NOMO-1 treated with DMSO at 0.1 percent for 48 hours (cell line): ENCODE data around the gene CCDC106.

Experiments used
- DNase-seq: peaks from one replicate; lab custom pipeline; 2025; ENCODE audit not compliant: unreplicated experiment; lab: John Stamatoyannopoulos, UW

CCDC106 gene

DNA sequence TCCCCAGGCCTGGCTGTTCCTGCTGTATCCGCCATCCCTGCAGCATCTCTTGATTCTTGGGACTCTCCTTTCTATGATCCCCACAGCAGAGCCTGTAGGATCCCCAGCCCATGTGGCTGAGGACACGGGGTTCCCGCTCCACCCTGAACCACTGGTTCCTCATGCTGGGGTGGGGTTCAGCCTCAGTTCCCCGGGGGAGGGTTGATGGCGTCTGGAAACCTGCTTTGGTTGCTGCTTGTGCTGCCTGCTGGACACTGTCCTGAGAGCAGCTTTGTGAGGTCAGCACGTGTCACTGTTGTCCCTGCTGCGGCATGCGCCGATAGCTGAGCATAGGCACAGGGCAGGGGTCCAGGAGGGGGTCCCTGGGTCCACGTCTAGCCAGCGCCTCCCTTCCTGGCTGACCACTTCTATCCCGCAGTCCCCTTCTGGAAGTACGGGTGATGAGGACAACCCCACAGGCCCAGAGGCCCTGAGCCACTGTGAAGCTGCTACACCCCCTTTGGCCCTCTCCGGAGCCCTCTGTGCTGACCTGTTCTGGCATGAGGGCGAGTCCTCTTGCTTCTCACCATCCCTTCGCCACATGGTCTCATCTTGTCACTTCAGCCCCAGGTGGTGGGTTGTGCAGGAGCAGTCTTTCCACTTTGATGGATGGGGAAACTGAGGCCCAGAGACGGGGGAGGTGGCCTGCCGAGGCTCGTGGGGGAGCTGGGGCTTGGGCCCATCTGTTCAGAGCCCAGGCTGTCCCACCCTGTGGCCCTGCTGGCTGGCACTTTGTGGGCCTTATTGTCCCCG lies 32.5 kb downstream of the CCDC106 start:
- no peak for DNase-seq

DNA sequence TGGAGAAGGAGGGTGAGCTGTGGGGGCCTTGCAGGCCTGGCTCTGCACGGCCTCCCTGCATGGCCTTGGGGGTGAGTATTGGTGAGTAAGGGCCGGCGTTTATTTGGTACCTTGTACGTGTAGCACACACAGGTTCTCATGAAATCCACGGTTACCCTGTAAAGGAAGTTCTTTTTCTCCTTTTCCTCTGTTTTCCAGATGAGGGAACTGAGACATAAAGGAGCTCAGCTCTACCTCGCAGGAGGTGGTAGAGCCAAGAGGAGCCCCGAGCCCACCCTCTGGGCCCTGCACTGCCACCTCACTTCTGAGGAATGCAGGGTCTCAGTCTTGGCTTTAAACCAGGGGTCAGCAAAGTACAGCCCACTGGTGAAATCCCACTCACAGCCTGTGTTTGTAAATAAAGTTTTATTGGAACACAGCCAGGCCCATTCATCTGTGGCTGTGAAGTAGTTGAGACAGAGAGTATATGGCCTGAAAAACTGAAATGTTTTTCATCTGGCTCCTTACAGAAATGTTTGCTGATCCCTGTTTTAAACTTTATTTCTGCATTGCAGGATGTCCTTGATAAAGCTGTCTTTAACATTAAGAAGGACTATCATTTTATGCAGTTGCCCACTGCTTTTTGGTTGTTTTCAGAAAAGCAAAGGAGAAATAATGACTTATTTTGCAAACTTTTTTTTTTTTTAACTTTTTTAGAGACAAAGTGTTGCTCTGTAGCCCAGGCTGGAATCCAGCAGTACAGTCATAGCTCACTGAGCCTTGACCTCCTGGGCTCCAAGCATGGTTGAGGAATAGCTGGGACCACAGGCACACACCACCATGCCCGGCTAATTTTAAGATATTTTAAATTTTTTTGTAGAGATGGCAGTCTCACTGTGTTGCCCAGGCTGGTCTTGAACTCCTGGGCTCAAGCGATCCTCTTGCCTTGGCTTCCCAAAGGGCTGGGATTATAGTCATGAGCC lies 33.4 kb downstream of the CCDC106 start:
- no peak for DNase-seq

DNA sequence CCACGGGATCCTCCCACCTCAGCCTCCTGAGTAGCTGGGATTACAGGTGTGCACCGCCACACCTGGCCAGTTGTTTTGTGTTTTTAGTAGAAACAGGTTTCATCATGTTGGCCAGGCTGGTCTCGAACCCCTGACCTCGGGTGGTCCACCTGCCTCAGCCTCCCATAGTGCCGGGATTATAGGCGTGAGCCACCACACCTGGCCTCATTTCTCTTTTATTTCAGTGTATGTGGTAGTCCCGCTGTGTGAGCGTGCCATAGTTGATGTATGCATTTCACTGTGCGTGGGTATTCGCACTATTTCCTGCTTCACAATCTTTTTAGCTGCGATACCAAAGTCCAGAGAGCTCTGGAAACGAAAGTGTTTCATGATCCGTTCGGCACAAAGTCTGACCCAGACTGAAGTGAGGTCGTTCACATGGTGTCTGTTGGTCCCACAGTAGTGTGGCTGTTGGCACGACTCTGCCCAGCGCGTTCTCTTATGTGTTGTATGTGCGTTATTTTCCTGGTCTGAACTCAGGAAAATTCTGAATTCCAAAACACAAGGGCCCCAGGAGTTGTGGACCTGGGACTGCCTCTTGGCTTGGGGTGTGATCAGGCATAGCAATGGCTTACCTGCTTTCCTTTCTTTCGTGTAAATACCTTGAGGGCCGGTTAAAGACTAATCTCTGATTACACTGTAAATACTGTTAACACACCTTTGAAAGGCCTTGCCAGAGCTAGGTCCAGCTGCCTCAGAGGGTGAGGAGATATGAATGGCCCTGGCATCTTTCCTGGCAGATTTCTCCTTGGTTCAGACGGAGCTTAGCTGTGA lies 35.6 kb downstream of the CCDC106 start:
- DNase-seq = no peak

DNA sequence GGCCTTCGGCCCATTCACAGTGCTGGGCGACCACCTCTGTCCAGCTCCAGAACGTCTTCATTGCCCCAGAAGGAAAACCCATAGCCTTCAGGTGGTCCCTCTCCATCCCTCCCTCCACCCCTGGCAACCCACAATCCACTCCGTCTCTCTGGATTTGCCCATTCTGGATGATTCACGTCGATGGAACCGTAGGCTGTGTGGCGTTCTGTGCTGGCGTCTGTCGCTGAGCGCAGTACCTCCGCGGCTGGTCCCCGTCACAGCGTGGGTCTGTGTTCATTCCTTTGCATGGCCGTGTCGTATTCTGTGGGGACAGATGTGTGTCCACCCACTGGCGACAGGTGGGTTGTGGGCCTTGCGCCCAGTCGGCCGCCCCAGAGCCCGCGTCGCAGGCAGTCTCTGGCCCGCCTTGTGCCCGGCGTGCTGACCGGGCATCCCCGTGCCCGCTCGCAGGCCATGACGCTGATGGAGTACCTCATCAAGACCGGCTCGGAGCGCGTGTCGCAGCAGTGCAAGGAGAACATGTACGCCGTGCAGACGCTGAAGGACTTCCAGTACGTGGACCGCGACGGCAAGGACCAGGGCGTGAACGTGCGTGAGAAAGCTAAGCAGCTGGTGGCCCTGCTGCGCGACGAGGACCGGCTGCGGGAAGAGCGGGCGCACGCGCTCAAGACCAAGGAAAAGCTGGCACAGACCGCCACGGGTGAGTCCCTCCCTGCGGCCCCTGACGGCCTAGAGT lies 37.1 kb downstream of the CCDC106 start:
- DNase-seq = no peak

DNA sequence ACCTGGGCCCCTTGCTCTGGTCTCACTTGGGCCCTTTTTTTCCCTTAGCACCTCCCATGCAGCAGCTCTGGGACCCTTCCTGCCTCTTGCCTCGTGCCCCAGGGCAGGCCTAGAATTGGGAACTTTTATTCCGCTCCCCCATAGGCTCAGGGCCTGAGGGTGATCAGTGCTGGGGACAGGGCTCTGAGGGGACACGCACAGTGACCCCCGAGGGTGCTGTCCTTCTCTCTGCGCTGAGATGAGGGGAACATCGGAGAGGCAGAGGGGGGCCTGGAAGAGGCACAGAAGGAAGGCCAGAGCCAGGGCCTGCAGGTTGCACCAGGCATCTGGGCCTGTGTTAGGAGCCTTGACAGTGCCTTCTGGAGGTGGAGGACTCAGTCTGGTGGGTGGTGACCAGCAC lies 37.8 kb downstream of the CCDC106 start:
- DNase-seq = no peak

DNA sequence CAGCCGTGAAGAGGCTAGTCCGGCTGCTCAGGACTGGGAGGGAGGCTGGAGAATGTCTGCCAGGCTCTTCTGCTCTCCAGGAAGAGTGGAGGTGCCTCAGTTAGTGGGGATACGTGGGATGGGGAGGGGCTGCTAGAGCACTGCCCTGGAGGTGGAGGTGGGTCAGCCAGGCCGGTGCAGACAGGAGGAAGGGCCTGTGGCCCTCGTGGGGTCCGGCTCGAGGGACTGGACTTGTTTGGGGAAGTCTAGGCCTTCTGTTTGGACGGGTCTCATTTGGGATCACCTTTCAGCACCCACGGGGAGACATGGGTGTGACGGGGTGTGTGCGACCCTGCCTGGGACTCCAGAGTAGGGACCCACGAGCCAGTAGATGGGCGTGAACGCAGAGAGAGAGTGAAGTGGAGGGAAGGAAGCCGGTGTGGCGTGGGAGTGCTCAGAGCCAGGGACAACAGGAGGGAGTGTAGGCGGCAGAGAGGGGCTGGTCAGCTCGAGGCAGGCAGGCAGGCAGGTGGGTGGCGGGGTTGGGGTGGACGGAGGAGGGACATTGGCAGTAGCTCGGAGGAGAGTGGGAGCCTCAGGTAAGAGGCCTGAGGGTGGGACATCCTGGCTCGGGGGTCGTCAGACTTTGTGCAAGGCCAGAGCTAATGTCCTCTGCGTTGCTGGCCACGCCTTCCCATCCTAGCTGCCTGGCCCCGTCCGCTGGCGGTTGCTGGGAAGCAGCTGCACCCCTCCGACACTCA lies 38.5 kb downstream of the CCDC106 start:
- no peak for DNase-seq

DNA sequence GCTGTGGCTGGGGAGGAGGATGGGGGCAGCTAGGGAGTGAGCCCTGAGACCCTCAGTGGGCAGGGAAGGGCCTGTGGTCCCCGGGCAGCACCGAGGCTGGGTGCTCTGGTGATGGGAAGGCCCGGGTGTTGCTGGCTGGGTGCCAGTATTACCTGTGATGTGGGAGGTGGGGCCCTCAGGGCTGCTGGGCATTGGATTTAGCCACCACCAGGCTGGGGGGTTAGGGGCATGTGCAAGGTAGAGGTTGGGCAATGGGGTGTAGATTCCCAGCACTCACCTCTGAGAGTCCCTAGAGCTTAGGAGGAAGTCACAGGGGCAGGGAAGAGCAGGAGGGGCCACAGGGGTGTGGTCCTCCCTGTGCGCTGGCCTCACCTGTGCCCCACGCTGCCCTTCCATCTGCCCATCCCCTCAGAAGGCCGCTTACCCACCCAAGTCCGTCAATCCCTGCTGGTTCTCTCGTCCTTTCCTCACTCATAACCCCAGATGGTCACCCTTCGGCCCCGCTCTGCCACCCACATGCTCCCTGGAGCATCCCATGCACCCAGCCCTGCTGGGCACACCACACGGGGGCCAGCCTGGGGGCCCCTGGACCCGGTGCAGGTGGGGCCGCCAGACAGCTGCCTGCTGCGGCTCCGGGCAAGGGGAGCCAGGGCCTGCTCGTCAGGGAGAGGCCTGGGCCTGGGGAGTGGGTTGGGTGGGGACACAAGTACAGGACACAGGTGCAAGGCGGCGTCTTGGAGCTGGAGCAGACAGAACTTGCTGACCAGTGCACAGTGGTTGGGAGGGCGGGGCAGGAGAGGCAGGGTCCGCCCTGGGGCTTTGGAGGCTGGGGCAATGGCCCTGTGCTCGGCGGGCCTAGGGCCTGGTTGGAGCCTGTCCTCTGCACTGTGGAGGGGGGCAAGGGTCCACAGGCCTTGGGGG lies 39.5 kb downstream of the CCDC106 start:
- DNase-seq = no peak

DNA sequence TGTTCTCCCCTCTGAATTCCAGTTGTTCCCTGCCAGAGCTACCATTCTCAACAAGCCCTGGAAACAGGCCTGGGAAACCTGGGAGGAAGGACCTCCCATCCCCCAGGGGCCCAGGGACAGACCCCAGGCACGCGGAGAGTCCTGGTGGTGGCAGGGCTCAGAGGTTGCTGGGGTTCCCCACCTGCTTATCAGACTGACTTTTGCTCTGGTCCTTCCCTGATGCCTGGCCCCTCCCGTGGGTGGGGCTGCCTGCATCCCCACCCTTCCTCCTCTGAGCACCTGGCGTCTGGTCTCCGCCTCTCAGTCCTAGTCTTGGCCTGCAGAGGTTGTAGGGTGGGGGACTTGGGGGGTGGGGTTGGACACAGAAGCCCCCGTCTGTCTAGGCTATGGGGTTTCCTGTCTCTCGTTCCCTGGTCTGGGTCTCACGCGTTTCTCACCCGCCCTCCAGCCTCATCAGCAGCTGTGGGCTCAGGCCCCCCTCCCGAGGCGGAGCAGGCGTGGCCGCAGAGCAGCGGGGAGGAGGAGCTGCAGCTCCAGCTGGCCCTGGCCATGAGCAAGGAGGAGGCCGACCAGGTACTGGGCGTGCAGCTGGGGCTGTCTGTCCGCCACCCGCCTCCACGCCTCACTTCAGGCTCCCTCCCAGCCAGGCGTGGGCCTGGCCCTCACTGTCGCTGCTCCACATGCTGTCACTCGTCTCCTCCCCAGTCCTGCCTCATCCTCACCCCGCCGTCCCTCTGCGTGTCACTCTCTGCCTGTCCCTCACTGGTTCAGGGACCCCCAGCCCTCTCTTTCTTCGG lies 40.6 kb downstream of the CCDC106 start:
- DNase-seq = no peak

DNA sequence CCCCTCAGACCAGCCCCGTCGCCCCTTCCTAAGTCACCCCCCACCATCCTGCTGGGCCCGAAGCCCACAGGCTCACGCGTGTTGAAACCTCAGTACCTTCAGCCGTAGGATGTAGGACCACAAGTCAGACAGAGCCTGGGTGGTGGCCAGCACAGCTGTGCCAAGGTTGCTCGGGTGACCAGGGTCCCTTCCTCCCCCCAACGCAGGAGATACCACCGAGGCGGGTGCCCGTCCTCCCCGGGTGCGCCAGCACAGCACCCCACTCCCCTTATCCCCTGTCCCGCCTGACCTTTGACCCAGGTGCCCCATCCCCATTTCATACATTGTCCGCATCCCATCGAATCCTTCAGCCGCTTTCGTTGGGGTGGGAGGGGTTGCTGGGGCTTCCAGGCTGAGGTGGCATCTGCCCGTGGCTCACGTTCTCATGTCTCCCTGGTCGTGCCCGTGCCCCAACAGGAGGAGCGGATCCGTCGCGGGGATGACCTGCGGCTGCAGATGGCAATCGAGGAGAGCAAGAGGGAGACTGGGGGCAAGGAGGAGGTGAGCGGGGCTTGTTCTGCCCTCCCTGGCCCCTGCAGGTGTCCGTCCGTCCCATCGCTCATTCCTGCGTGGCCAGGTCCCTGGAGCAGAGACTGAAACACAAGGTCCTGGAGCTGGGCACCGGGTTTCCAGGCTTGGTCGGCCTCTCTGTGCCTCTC lies 41.5 kb downstream of the CCDC106 start:
- DNase-seq = no peak

DNA sequence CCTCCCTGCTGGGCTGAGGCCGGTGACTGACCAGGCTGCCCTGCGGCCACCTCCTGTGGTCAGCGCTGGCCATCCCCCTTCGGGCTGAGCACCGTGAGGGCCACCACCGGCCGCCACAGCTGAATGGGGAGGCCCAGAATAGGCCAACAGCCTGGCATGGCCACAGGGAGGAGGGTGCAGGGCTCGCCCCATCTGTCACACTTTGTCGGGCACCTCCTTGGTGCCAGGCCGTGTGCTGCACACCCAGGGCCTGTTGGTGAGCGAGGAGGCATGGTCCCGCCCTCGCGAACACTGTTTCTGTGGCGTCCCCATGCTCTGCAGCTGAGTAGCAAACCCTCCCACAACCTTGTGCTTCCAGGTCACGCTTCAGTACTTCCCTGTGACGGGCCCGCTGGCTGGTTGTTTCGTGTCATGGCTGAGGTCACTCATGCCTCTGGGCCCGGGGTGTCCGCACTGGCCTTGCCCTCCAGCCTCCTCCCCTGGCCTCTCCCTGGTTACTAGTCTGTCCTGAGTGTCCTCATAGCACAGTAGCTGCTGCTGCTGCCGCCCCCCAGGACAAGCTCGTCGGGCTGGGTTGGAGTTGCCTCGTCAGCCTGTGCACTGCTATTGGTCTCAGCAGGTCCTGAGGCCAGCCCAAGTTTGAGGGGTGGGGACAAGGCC lies 42.2 kb downstream of the CCDC106 start:
- no peak for DNase-seq

DNA sequence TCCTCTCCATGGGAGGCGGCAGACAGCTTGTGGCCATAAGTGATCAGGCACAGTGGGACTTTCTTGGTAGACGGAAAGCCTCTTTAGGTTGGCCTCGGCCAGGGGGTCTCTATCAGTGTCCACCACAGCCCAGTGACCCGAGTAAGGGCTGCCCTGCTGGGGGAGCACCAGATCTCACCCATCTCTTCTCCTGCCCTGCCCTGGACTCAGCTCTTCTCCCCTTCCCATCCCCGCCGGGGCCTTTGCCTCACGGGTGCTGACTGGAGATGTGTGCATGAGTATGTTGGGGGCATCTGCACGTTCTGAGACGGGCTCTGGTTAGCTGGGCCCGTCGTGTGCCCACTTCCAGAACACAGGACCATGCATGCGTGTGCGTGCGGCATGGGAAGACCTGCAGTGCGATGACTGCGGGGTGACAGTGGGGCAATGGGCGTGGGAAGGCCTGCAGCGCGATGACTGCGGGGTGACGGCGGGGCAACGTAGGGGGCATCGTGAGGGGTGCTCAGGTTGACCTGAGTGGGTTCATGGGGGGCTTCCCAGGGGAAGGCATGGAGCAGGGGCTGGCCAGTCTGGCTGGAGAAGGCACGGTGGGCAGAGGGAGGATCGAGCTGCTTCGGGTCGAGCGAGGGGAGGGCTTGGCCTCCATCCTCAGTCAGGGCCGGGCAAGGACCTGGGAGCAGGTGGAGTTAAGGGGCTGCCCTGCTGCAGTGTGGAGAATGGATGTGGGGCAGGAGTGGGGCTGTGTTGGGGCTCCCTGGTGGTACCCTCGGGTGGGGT lies 42.9 kb downstream of the CCDC106 start:
- no peak for DNase-seq

DNA sequence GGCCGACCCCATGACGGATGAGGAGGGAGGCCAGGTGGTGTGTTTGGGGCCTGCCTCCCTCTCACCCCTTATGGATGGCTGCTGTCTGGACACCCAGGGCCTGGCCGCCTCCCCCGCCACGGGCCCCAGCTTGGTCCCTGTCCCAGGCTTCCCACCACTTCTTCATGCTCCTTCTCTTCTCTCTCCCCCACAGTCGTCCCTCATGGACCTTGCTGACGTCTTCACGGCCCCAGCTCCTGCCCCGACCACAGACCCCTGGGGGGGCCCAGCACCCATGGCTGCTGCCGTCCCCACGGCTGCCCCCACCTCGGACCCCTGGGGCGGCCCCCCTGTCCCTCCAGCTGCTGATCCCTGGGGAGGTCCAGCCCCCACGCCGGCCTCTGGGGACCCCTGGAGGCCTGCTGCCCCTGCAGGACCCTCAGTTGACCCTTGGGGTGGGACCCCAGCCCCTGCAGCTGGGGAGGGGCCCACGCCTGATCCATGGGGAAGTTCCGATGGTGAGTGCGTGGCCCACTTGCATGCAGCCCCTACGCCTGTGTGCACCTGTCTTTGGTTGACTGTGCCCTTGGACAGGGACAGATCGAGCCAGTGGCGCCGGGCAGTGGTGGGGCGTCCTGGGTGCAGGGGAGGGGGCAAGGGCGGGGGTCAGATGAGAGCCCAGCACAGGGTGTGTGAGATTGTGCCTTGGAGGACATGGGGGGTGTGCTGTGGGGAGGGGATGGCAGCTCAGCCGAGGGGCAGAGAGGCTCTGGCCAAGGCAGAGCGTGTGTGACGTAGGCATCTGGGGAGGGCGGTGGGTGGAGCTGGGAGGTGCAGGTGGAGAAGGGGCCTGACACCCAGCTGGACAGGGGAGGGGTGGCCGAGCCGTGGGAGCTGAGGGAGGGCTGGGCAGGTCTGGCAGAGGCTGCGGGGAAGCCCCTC lies 43.8 kb downstream of the CCDC106 start:
- DNase-seq = no peak

DNA sequence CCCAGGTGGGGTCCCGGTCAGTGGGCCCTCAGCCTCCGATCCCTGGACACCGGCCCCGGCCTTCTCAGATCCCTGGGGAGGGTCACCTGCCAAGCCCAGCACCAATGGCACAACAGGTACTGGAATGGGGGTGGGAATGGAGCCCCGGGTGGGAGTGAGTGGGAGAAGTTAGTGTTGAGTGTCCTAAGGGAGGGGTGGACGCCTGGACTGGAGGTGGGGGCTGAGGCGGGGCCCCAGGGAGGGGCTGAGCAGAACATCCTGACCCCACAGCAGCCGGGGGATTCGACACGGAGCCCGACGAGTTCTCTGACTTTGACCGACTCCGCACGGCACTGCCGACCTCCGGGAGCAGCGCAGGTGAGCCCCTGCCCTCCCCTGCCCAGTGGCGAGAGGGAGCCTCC lies 44.7 kb downstream of the CCDC106 start:
- DNase-seq = no peak

DNA sequence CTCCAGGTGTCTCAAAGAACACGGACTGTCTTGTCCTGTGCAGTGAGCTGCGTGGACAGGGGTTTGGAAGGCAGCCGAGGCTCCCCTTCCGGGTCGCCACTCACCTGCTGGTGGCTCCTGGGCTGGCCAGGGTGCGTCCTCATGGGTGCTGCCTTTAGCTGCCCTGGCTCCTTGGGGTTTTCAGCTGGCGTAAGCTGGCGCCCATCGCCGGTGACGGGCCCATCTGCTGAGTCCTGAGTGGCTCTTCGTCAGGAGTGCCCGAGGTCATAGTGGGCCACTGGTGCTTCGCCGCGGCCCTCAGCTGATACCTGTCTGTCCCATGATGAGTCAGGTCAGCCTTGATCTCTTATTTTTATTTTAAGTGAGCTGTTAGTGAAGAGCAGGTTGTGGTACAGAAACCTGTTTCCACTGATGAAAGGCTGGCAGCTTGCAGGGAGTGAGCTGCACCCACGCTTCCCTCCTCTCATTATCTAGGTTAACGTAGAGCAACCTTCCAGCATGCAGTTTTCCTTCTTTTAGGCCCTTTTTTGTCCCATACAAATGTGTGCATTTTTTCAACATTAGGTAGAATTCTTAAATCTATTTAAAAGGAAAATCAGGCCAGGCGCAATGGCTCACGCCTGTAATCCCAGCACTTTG lies 45.4 kb downstream of the CCDC106 start:
- no peak for DNase-seq

DNA sequence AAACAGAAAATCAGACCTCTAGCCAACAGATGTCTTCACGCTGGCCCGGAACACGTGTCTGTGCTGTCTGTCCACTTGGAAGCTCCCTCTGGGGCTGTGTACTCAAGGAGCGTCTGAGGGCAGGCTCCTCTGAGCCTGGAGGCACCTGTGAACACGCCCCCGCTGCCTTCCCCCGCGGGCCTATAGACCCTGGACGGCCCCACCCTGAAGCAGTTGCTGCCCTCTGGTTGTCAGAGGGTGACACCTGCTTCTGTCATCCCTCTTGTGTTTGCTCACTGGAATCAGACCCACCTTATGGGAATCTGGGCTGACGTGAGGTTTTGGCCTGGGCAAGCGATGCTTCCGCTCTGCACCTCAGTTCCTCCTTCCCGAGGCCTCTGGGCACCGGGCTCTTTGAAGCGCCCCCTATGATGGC lies 46.2 kb downstream of the CCDC106 start:
- no peak for DNase-seq
